GM21717 (cell line): ENCODE measurements around the gene RAD21L1.

ENCODE experiments used
- ATAC-seq: cut with Tn5 transposase; IDR thresholded peaks from one replicate; pipeline ENCODE4 v1.9.1; 2021; ENCODE audit warnings: mild to moderate bottlenecking, moderate library complexity; ENCODE audit not compliant: unreplicated experiment

Gene RAD21L1

DNA sequence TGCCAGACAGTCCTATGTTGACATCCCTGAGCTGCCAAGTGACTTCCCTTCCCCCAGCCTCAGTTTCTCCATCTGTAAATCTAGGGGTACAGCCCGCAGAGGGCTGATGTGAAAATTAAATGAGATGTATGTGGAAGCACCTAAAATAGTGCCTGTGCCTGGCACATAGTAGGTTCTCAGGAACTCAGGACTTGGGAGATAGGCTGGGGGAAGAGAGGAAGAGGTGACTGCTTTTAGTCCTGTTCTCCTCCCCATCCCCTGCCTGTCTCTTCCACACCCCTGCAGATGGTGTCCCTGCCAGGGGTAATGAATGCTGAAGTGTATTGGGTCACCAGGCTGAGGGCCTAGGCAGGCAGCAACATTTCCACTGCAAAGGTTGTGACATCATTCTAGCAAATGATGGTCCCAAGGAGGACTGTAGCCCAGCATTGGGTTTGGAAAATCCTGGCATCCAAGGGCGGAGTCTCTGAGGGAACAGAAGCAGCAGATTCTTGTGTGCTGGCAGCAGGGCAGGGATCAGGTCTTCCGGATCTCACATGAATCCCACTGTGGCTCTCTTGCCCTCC lies 42.0 kb downstream of the RAD21L1 start:
- ATAC-seq: no peak

DNA sequence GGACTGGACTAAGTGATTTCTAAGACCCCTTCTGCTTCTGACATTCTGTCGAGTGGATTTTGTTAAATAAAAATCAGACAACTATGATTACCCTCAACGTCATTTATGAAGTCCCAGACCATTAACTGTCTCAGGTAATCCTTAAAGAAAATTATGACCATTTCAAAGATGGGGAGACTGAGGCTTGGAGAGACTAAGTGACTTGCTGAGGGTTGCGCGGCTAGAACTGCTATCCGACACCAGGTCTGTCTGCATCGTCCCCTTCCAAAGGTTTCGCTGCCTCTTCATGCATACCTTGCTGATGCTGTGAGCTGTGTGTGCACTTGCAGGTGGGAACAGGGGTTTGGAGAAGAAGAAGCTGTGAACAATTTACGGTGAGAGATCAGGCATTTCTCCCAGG lies 43.4 kb downstream of the RAD21L1 start:
- no peak for ATAC-seq

DNA sequence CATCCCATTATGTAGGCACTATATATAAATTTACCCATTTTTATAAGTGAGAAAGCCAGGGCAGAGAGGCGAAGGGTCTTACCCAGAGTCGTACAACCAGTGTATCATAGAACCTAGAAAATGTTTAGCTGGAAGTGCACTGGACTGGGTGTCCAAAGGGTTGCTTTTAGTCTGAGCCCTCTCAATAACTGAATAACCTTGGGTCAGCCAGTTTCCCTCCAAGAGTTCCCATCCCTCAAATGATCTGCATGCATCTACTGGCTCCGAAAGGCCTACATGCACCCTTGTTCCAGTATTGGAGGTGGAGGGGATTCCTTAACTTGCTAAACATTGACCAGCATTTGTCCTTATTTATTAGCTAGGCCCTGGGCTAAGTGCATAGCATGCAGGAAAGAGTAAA lies 44.0 kb downstream of the RAD21L1 start:
- no peak for ATAC-seq

DNA sequence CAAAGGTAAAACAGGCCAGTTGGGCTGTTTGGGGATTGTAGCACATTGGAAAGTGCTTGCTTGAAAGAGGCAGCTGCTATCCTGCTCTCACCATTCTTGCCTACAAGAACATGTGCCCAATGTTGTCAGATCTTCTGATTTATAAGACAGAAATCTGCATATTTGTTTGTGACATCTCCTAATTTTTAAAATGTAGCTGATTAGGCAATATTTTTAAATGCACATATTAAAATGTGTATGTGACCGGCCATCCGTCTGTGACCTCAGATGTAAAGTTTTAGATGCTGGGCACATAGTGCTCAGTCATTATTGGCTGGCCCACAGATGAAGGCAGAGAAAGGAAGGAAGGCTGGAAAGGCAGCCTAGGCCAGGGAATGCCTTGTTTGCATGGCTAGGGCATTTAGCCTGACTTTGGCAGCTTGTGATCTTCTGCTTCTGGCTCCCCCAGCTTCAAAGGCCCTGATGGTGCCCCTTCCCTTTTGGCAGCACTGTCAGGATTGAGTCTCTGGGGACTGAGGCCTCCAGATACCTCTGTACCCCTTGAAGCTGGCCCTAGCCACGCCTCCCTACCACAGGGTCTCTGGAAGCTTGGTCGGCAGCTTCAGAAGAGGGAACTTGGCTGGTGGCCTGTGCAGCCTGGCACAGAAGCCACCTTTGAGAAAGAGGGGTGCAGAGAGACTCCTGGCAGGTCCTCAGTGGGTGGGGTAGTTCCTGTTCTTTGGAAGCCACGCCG lies 46.7 kb downstream of the RAD21L1 start:
- ATAC-seq: no peak

DNA sequence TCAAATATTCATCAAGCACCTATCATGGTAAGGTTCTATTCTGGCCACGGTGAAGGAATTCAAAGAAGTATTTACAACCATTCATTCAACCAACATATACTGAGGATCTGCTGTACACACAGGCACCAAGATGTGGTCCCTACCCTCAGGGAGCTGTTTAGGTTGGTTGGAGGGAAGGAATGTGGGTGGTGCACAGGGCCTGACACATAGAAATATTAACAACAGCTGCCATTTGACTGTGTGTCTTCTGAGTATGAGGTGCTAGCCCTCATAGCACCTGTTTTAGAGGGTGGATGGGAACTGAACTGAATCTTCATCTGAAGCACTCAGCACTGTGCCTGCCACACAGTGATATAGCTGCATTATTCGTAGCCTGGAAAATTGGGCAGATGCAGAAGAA lies 47.5 kb downstream of the RAD21L1 start:
- no peak for ATAC-seq

DNA sequence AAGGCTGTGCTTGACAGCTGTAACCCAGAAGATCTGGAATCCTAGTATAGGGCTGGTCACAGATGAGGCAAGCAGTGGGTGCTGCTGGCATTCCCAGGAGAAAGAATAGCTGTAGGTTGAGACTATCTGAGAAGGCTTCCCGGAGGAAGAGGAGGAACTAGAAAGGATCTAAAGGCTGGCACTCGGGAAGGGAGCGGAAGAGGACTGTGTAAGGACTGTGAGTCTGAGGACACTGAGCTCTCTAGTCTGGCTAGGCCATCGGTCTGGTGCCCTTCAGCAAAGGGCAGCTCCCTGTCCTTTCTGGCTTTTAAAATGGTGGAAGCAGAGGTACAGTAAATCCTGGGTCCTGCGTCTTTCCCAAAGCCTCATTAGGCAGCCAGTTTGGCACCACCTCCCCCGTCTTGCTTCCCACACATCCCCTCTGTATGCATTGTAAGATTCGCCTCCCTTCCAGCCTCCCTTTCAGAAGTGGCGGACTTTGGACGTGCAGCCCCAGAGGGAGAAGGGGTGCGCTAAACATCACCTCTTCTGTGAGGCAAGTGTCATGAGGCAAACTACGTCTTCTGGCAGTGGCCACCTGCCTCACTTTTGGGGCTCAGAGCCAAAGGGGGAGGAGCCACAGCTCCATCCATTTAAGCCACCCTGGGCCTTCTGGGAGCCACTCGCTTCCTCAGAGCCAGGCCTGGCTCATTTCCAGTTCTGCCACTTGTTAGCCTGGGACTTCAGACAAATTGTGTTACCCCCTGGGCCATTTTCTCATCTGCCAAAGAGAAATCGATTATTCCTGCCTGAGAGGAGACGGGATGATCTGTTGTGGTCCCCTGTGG lies 48.9 kb downstream of the RAD21L1 start:
- no peak for ATAC-seq

DNA sequence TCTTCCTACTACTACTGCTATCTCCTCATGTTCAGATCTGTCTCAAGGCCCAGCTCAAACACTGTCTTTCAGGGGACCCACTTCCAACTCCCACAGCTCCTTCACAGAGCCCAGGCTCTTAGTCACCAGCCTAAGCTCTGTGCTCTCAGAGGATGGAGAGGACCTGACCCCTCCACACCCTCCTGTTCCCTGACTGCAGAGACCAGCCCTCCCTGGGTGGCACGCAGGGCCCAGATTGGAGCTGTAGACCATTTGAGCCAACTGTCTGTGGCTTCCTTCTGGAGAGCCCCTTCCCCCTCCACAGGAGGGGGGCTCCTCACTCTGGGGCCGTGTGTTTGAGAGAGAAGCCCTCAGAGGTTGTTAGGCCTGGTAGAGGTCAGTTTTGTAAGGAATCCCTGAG lies 50.1 kb downstream of the RAD21L1 start:
- no peak for ATAC-seq

DNA sequence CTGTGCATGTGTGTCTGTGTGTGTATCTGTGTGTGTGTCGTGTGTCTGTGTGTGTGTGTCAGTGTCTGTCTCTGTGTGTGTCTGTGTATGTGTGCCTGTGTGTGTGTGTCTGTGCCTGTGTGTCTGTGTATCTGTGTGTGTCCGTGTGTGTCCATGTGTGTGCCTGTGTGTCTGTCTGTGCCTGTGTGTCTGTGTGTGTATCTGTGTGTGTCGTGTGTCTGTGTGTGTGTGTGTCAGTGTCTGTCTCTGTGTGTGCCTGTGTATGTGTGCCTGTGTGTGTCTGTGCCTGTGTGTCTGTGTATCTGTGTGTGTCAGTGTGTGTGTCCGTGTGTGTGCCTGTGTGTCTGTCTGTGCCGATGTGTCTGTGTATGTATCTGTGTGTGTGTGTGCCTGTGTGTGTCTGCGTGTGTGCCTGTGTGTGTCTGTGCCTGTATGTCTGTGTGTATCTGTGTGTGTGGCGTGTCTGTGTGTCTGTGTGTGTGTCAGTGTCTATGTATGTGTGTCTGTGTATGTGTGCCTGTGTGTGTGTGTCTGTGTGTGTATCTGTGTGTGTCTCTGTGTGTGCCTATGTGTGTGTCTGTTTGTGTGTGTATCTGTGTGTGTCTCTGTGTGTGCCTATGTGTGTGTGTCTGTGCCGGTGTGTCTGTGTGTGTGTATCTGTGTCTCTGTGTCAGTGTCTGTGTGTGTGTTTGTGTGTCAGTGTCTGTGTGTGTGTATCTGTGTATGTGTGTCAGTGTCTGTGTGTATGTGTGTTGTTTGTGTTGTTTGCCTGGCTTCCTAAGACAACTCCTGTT lies 51.9 kb downstream of the RAD21L1 start:
- ATAC-seq: no peak

DNA sequence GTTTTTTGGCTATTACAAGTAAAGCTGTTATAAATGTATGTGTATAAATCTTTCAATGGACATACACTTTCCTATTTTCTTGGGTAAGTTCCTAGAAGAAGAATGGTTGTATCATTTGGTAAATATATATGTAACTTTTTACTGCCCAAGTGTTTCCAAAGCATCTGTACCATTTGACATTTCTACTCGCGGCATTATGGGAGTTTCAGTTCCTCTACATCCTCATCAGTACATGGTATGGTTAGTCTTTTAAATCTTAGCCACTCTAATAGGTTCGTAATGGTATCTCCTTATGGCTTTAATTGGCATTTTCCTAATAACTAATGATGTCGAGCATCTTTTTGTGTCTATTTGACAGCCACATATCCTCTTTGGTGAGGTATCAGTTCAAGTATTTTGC lies 53.1 kb downstream of the RAD21L1 start:
- no peak for ATAC-seq

DNA sequence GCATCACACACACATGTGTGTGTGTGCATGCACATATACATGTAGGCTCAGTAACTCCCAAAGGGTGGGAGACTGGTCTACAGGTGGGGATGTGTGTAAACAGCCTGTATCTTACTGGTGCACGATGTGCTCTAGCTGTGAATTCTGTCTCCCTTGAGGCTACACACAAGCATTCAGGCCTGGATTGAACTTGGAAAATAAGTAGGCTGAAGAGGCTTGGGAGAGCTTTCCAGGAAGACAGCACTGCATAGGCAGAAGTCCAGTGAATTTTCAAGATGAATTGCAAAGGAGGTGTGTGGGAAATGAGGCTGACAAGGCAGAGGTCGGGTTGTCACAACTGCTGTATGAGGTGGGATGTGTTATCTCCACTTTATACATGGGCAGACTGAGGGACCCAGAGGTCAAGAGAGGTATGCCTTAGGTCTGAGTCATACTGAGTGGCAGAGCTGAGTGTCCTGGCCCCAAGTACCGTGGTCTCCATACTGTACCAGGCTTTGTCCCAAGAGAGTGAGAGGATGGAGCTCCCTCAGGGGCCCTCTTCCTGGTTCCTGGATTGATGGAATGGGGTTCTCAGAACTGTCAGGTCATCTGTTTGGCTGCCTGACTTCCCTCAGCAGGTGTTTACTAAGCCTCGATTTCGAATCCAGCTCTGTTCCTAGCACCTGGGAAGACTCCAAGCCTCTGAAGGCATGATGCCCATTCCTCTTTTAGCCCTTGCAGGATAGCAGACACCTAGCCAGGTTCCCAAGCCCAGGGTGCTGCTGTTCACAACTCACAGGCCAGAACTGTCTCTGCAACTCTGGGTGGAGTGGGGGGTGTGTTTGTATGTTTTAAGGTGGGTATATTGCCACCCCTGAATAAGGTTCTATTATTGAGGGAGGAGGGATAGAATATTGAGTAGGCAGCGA lies 54.6 kb downstream of the RAD21L1 start:
- no peak for ATAC-seq

DNA sequence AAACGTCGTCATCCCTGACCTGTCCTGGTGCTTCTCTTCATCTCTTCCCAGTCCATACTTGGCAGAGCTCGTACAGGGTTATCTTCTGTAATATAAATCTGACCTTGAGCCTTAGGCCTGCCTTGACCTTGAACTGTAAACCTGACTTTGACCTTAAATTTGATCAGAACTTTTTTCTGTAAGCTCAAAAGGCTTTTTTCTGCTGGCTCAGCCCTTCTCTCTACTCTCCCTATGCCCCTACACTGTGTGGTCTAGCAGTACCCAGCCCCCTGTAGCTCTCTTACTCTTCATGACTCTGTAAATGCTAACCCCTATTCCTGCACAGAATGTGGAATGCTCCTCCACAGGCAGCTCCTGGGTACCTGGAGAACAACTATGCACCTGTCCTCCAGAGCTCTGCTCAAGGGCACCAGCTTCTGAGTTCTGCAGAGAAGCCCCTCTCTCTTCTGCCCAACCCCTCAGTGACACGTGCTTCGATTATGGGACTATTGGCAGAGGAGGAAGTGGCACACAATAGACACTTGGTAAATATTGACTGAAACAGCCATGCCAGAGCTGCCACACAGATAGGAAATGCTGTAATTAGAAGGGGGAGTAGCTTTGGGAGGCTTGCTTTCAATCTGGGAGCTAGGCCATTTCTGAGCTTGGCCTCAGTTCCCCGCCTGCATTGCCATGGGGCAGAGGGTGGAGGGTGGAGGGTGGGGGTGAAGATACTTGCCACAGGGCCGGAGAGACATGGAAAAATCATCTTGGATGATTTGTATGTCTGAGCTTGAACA lies 55.6 kb downstream of the RAD21L1 start:
- ATAC-seq: no peak

DNA sequence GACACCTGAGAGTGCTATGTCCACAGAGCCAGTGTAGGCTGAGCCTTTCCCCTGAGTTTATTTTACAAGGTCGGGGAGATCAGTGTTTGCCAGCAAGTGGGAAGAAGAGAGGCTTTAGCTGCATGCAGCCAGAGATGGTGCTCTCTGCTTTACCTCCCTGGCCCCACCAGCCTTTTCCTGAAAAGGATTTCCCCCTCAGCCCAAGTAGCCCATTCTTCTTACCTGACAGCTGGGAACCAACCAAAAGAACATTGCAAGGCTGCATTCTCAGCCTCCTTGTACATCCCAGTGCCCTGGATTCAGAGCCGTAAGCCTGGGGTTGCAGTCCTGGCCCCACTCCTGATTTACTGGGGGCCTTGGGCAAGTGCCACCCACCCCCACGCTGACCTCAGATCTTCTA lies 57.1 kb downstream of the RAD21L1 start:
- ATAC-seq: no peak

DNA sequence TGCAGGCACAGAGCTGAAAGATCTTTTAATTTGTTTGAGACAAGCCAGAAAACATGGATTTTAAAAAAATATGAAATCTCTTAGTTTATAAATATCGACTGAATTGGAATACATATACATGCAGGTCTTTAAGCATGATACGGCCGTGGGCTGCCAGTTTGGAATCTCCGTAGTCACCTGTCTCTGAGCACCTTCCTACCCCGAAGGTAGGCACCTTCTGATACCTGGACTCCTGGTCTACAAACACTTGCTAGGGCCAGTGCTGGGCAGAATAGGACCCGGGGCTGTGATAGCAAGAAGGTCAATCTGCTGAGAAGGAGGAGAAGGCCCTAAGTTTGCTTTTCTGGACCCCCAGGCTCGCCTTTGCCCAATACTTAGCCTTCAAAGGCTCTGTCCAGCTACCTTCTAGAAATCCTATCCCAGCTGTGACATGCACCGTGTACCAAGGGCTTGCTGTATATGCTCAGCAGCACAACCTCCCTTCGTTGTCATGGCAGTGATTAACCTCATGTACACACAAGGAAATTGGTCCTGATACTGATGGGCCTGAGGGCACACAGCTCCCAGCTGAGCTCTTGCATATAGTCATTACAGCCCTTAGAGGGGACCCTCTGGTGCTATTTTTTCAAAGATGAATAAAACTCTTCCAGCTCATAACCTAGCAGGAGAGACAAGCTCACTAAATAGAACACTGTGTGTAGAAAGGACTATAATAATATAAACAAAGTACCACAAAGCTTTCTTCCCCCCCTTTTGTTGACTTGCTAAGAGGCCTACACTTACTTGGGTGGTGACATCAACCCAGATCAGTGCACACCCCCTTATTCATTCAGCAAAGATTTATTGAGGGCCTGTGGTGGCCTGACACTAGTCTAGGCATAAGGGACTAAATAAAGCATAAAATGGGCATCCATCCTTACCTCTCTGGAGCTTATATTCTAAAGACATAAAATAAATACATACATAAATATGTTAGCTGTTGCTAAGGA lies 58.0 kb downstream of the RAD21L1 start:
- ATAC-seq: no peak

DNA sequence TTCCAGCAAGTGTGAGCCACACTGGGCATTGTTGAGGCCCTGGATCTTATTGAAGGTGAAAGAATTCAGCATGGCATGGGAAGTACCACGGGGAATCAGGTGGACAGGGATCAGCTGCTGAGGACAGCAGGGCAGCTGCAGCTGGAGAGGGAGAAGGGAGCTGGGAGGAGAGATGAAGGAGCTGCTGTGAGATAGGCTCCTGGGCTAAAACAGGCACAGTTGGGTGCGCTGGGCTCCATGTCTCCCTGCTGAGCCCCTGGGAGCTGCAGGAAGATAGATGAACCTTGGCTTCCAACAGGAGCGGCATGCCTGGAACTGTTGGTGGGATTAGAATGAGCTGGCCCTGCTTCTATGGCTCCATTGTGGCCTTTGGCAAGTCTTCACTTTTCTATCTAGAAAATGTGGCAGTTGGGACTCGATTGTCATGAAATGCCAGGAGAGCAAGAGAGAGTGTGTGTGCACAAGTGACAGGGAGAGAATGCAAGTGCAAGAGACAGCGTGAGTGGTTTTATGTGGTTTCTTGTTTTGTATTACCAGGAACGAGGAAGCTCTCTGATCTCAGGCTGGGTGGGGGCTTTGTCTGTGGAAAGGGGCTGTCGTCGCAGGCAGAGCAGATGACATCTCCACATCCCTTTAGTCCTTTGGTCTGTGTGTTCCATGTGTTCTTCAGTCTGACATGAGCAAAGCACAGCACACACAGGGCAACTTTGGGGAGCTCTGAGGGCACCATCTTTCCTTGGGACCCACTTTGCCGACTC lies 60.6 kb downstream of the RAD21L1 start:
- ATAC-seq: no peak

DNA sequence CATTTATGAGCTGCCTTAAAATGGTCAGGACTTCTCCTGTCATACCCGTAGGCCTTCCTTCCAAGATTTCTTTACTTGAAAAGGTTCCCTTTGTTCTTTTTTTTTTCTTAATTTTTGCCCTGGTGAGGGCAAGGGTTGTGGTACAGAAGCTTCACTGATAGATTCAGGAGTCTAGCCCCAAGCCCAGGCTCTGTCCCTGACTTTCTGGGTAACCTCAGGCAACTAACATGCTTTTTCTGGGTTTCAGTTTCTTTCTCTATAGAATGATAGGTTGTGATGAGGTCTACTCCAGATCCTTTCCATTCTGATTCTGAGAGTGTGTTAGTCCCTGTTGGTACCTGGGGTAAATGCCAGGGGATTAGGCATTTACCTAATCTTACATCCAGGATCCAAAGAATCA lies 61.5 kb downstream of the RAD21L1 start:
- ATAC-seq: no peak

DNA sequence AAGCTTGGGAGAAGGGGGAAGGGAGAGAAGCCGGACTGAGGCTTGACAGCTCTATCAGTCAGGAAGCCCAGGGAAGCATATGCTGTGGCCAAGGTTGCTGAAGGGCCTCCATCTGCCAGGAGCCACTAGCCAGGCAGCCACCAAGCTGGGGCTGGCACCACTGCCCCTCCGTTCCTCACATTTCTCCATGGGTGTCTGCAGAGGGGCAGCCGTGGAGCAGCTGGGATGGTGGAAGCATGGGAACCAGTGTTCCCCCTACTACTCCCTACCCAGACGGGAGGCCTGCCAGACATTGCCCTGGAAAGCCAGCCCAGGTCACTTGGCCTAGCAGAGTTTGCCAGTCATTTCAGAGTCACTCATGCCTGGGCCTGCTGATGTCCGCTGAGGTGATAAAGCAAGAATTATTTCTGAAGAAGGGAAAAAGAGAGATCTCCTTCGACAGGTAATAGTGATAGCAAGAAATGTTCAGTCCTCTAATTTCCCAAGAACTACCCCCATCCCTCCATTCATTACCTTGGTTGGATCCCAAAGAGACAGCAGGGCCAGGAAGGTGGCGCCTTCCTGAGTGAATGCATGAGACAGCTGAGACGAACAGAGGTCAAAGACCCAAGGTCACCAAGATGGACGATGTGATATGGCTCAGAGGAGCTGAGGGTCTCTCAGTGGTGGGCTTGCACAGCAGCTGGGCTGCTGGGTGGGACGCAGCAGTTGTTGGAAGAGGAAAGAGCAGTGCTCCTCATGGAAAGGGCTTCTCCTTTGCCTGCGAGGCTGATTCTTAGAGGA lies 62.1 kb downstream of the RAD21L1 start:
- no peak for ATAC-seq
